Stimulated activated CD8-positive, alpha-beta memory T cell treated with anti-CD3 and anti-CD28 coated beads, Interleukin-4, amount 100 ng/mL, for 4 hours (primary cell): ENCODE measurements around the gene ATF6.
"Not testable (repeated sequence)": the region's sequence is repeated elsewhere in the genome, so short reads cannot be mapped to it uniquely, and the experiment has no call there.

Experiments
- DNase-seq, 2 donors: peaks; one replicate each; pipeline ENCODE4 v3.0.0-alpha.2; 2020; ENCODE audit warnings: low read depth in 2 of 2, low spot score in 1 of 2

Gene ATF6

GRCh38 chr1:161825831-161826230, 59.7 kb downstream of the ATF6 start:
- DNase-seq = no peak

GRCh38 chr1:161826478-161826877, 60.4 kb downstream of the ATF6 start:
- DNase-seq = no peak

DNA sequence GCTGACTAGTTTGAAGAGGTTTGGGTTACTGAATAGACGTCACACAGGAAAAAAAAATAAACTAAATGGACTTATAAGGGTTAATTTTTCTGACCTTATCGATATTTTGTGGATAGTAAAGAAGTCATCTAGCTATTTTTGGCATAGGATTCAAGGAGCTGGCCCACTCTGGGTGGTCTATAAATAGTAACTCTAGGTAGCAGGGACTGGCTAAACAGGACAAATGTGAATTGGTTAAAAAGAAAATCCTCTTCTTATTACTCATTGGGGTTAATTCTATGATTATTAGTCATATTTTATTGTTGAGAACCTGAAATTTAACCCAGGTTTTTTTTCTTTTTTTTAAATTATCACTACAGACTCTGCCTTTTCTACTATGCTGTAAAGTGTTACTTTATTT, 61.7 kb downstream of the ATF6 start:
- DNase-seq = no peak

DNA sequence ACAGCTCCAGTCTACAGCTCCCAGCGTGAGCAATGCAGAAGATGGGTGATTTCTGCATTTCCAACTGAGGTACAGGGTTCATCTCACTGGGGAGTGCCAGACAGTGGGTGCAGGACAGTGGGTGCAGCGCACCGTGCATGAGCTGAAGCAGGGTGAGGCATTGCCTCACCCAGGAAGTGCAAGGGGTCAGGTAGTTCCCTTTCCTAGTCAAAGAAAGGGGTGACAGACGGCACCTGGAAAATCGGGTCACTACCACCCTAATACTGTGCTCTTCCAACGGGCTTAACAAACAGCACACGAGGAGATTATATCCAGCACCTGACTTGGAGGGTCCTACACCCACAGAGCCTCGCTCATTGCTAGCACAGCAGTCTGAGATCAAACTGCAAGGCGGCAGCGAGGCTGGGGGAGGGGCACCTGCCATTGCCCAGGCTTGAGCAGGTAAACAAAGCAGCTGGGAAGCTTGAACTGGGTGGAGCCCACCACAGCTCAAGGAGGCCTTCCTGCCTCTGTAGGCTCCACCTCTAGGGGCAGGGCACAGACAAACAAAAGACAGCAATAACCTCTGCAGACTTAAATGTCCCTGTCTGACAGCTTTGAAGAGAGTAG, 66.3 kb downstream of the ATF6 start:
- DNase-seq = not testable (repeated sequence)

- no peak for DNase-seq
These were observed 68.9 kb downstream of the ATF6 start for GRCh38 chr1:161834967-161835550.

DNA sequence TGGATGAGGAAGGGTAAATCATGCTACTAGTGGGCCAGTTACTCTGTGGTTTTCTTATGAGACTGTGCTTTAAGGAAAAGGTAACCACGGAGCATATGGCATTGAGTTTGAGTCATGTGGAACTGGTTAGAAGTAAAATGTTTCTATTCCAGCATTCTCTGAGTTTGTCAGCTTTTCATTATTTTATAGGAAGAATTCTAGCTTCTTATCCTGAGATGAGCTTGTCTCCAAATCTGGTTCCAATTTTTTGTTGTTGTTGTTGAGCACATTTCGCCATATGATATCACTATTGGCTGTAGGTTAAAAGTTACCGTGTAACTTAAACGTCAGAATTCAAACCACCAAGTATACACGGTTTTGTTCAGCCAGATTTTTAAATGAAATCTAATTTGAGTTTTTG, 69.9 kb downstream of the ATF6 start:
- no peak for DNase-seq

- no peak for DNase-seq
These were observed 72.2 kb downstream of the ATF6 start for GRCh38 chr1:161838362-161838761.

GRCh38 chr1:161838885-161839284, 72.8 kb downstream of the ATF6 start:
- no peak for DNase-seq

DNA sequence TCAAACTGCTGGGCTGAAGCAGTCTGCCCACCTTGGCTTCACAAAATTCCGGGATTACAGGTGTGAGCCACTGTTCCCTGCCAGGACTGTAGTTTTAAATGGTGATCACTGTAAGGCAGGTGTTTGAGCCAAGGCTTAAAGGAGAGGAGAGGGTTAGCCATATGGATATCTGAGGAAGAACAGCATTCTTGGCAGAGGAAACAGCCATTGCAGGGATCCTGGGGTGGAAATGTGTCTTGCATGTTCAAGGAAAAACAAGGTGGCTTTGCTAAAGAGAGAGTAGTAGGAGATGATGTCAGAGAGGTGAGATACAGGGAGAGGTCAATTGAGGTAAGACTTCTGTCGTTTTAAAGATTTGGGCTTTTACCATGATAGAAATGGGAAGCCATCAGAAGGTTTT, 73.5 kb downstream of the ATF6 start:
- DNase-seq = no peak

GRCh38 chr1:161840363-161840762, 74.2 kb downstream of the ATF6 start:
- DNase-seq = no peak

DNA sequence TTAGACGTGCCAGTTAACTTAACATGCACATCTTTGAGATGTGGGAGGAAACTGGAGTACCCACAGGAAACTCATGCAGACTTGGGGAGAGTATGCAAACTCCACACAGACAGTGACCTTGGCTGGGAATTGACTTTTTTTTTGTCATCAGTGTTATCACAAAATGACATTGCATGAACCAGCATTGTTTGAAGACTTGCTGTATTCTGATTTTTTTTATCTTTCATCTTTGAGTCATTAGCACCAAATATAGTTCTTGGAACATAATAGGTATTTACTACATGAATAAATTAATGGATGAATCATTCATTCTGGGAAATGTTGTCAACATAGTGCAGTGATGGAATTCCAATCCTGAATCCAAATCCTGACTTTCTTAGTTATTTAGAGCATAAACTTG, 77.0 kb downstream of the ATF6 start:
- DNase-seq = no peak

GRCh38 chr1:161844696-161845095, 78.6 kb downstream of the ATF6 start:
- DNase-seq = no peak

DNA sequence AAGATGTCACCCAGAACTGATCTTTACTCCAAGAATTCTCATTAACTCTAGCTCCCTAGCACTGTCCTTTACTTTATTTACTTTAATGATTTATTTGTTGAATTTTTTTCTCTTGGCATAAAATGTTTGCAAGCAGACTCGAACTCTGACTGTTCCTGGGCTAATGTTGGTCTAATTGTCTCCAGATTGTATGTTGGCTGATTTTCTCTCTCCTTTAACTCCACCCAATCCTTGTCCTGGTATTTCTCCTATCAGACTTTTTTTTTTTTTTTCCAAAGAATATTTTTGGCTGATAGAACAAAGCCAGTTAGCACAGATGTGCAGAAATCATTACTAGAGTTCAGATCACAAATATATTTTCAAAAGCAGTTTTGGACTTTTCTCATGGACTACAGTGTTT, 82.6 kb downstream of the ATF6 start:
- DNase-seq = no peak

GRCh38 chr1:161849518-161849917, 83.4 kb downstream of the ATF6 start:
- DNase-seq = no peak

DNA sequence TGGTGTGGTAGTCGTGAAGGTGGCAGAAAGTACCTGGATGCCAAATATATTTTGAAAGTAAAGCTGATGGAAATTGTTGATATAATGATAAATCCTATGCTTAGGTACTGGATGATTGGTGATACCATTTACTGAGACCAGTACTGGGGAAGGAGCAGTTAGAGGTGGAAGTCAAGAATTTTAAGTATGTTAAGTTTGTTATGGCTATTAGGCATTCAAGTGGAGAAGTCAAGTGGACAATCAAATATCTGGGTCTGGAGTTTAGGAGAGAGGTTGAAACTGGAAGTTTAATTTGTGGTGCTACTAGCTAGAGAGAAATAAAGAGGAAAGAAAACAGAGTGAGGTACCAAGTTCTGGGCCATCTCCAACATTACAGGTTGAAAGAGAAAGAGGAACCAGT, 89.1 kb downstream of the ATF6 start:
- no peak for DNase-seq

- no peak for DNase-seq
These were observed 92.2 kb downstream of the ATF6 start for GRCh38 chr1:161858271-161858670.

GRCh38 chr1:161863549-161863948, 97.4 kb downstream of the ATF6 start:
- no peak for DNase-seq

GRCh38 chr1:161864577-161864976, 98.5 kb downstream of the ATF6 start:
- no peak for DNase-seq

- no peak for DNase-seq
These were observed 100.1 kb downstream of the ATF6 start for GRCh38 chr1:161866241-161866640.

DNA sequence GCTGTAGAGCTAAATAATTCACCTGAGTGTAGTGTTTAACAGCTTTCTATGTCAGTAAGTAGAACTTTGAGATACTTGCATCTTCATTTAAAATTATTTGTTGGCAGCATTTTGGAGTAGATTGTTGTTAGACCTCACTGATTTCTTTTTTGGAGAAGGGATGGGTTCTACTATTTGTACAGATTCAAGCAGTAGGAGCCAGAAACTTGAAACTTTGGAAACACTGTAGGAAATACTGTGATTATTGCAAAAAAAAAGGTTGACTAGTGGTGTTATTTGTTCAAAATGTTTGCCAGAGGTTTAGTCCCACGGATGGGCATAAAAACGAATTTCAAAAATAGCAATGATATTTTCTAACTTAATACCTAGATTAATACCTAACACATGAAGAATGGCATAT, 102.7 kb downstream of the ATF6 start:
- no peak for DNase-seq

DNA sequence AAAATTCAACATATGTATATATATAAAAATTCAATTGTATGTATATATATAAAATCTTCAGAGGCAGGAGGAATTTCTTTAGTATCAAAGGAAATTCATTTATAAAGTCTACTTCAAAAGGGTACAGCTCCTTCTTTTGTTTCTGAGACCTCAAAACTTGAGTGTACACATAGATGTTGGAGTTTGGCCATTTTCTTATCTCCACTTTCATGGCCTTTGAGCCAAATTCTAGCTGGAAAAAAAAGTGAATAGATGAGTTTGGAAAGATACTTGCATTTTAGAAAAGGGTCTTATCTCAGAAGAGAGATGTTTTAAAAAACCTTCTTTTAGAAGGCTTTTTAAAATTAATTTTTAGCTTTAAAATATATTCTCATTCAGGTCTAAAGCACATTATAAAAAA, 103.2 kb downstream of the ATF6 start:
- no peak for DNase-seq

GRCh38 chr1:161872506-161872905, 106.4 kb downstream of the ATF6 start:
- DNase-seq = no peak

DNA sequence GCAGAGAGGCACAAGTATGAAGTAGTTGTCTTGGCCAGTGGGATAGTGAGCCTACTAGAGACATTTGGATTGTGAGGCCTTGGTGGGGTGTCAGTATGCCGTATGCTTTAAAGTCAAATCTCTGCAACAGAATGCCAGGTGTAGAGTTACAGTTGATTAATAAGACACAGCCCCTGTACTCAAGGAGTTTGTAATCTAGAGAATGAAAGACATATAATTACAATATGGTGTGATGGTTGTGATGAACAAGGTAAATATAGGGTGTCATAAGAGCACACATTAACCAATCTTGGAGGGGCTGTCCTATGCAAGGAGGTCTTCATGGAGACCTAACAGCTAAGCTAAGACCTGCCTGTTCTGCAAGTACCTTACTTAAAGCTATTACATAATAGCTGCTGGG, 113.1 kb downstream of the ATF6 start:
- no peak for DNase-seq
